IPS-18a (cell line): ENCODE measurements around the gene GAS2.

Experiments
- H3K27ac ChIP-seq: one replicate; pipeline ENCODE4 v1.5.1; 2013; ENCODE audit warnings: low read length
- H3K27me3 ChIP-seq: one replicate; pipeline ENCODE4 v1.6.1; 2013; ENCODE audit warnings: mild to moderate bottlenecking, low read length; ENCODE audit not compliant: control insufficient read depth, insufficient read depth
- H3K36me3 ChIP-seq: one replicate; pipeline ENCODE4 v1.6.1; 2013; ENCODE audit warnings: low read depth, low read length; ENCODE audit not compliant: control insufficient read depth
- H3K4me1 ChIP-seq: one replicate; pipeline ENCODE4 v1.6.1; 2013; ENCODE audit warnings: low read depth, low read length; ENCODE audit not compliant: control insufficient read depth
- H3K4me3 ChIP-seq: one replicate; pipeline ENCODE4 v1.5.1; 2013; ENCODE audit warnings: low read length
- H3K9ac ChIP-seq: one replicate; pipeline ENCODE4 v1.6.1; 2013; ENCODE audit warnings: mild to moderate bottlenecking, low read length, moderate library complexity
- H3K9me3 ChIP-seq: one replicate; pipeline ENCODE4 v1.6.1; 2013; ENCODE audit warnings: low read depth, low read length; ENCODE audit not compliant: control insufficient read depth

Gene GAS2

DNA sequence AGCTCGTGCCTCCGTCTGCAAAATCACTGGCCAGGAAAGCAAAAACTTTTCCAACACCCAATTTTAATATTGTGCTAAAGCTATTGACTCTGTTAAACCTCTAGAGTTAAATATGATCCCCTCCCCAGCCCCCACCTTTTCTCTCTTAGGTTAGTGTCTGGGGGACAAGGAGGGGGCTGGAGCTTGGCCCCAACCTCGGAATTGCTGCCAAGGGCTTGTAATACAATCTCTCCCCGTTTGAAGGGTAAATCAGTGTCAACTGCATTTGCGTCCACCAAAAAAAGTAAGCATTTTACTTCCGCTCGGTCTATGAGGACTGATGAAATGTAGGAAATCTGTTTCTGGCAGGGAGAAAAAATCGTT is at the start of gene GAS2:
GAS2 (plus strand) TSS at position 287 of the 363 bp plus-strand sequence. CDS start 8,259 bp downstream, outside the sequence.
- Histone ChIP-seq H3K9ac (peak within 1 kb of the TSS; percentile 54), H3K36me3 (no peaks in the 10 kb centered on the region), H3K4me1 (peaks cover 15% of the 10 kb centered on the region), H3K27ac (no peak within 1 kb of the TSS), H3K27me3 (peaks cover 24% of the 10 kb centered on the region), H3K4me3 (peak within 1 kb of the TSS; percentile 68), H3K9me3 (no peaks in the 10 kb centered on the region)

DNA sequence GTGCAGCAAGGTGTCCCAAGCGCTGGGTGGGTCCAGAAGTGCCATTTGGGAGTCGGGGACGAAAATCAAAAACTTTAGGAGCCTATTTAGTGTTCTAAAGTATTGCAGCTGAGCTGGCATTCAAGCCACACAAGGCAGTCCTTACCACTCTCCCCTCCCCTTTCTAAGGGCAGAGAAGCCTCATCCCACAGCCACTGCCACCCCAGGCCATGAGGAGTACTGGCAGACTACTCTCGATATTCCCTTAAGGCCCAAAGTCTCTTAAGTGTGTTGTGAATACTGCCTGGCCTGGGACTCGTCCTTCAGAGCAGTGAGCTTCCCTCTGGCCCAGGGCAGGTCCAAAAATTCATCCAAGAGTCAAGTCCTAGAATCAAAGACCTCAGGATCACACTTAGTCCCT is 48.5 kb upstream of the GAS2 start:
- no peak overlapping the region for H3K9ac ChIP-seq
- no peaks in the 10 kb centered on the region for H3K4me1 ChIP-seq
- H3K36me3 ChIP-seq: no peaks in the 10 kb centered on the region

DNA sequence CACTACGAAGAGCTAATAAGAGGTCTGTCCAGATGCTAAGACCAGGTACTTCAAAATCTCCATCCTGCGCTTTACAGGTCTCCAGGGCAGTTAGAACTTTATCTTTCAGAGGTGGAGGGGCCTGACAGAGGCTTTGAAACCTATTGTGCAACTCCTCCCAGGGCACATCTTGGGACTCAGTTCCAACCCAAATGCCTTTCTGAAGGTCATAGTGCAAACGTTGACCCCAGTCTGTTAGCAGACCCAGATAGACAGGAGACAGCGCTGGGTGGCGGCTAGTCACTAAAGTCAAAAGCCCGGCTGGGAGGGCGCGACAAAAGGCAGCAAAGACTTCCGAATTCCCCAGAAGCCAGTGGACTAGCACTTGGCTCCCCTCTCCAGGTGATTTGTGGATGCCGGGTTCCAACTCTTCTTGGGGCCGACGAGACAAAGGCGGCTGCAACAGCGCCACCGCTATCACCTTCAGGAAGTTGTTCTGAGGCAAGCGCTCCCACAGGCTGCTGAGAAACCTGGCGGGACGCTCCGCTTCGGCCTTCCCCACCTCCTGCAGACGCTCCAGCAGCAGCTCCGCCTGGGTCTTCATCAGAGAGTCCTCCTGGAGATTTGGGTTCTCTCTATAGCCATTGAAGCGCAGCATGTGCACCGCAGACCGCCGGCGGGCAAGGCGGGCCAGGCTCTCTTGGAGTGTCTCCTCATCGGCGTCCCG is 41.5 kb upstream of the GAS2 start:
- no peaks in the 10 kb centered on the region for H3K9me3 ChIP-seq
- no peaks in the 10 kb centered on the region for H3K27me3 ChIP-seq
- peak overlapping the region; percentile 95 for H3K4me3 ChIP-seq
- H3K36me3 ChIP-seq: no peaks in the 10 kb centered on the region
- H3K4me1 ChIP-seq: peaks cover 16% of the 10 kb centered on the region
- H3K9ac ChIP-seq: peak overlapping the region; percentile 99
- H3K27ac ChIP-seq: peak overlapping the region; percentile 97

More for the DNA sequence above, 48.5 kb upstream of the GAS2 start:
- Histone ChIP-seq H3K27ac (no peak overlapping the region), H3K9me3 (no peaks in the 10 kb centered on the region), H3K4me3 (no peak overlapping the region), H3K27me3 (no peaks in the 10 kb centered on the region)

DNA sequence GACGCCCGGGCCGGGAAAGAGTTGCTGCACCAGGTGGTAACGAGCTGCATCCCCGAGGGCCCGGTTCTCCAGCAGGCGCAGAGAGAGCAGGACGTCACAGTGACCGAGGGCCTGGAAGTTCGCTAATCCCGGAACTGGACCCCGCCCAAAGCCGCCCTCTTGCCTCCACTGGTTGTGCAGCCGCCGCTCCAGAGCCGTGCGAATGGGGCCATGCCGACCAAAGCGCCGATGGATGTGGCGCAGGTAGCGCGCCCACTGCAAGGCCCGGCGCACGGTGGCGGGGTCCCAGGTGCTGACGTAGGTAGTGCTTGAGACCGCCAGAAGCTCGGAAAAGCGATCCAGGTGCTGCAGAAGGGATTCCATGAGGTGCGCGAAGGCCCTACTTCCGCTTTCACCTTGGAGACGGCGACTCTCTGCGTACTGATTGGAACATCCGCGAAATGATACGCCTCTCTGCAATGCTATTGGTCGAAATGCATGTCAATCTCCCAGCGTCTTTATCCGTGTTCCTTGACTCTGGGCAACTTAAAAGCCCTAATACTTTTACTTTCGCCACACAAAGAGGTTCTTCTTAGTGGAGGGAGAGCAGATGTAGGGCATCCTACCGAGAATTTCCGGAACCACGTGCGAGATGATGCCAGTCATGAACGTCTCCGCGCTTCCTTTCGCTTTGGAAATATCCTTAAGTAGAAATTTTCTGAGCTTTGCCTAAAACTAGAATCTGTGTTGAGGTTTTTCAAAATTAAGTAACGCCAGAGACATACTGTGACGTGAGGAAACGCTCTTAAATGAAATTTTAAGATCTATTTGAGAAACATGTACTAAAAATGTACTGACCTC is 40.7 kb upstream of the GAS2 start, which contains the start of gene FANCF:
FANCF (minus strand) TSS at position 376 of the 840 bp plus-strand sequence; CDS start at position 363, 13 bp downstream.
- H3K9me3 ChIP-seq: no peaks in the 10 kb centered on the region
- peak within 1 kb of the TSS; percentile 99 for H3K9ac ChIP-seq
- no peaks in the 10 kb centered on the region for H3K27me3 ChIP-seq
- H3K4me3 ChIP-seq: peak within 1 kb of the TSS; percentile 95
- H3K27ac ChIP-seq: peak within 1 kb of the TSS; percentile 97
- H3K4me1 ChIP-seq: peaks cover 16% of the 10 kb centered on the region
- H3K36me3 ChIP-seq: no peaks in the 10 kb centered on the region

DNA sequence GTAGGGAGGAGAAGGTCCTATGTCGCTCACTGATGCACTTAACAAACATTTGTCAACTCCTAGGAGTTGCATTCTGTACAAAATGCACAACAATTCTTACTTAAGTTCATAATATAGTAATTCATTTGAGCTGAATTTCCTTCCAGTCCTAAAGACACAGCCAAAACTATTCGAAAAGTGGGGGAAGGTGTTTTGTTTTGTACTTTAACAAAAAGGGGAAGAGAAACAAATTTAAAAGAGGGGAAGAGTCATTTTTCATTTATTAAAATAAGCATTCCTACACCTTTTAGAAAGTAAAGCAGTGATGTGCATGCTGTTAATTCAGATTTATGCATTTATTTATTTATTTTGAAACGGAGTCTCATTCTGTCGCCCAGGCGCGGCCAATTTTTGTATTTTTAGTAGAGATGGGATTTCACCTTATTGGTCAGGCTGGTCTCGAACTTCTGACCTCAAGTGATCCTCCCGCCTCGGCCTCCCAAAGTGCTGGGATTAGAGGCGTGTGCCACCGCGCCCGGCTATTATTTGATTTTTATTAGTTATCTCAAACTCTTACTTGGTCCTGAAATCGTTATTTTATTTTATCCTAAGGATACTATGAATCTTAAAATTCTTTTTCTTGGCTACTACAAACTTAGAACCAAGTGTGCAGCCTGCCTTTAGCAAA is 39.7 kb upstream of the GAS2 start:
- Histone ChIP-seq H3K9me3 (no peaks in the 10 kb centered on the region), H3K4me1 (peaks cover 16% of the 10 kb centered on the region), H3K27me3 (no peaks in the 10 kb centered on the region), H3K36me3 (no peaks in the 10 kb centered on the region), H3K9ac (peak overlapping the region; percentile 99), H3K27ac (no peak overlapping the region), H3K4me3 (peak overlapping the region; percentile 95)

DNA sequence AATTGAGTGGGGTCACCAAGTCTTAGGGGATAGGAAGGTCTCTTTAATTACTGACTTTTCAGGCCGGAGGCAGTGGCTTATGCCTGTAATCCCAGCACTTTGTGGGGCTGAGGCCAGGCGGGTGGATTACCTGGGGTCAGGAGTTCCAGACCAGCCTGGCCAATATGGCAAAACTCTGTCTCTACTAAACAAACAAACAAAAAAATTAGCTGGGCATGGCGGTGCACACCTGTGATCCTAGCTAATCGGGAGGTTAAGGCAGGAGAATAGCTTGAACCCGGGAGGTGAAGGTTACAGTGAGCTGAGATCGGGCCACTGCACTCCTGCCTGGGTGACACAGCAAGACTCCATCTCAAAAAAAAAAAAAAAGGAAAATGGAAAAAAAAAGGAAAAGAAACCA is 39.0 kb upstream of the GAS2 start:
- Histone ChIP-seq H3K27ac (no peak overlapping the region), H3K36me3 (no peaks in the 10 kb centered on the region), H3K9ac (no peak overlapping the region), H3K4me3 (no peak overlapping the region), H3K27me3 (no peaks in the 10 kb centered on the region), H3K4me1 (peaks cover 16% of the 10 kb centered on the region), H3K9me3 (no peaks in the 10 kb centered on the region)

DNA sequence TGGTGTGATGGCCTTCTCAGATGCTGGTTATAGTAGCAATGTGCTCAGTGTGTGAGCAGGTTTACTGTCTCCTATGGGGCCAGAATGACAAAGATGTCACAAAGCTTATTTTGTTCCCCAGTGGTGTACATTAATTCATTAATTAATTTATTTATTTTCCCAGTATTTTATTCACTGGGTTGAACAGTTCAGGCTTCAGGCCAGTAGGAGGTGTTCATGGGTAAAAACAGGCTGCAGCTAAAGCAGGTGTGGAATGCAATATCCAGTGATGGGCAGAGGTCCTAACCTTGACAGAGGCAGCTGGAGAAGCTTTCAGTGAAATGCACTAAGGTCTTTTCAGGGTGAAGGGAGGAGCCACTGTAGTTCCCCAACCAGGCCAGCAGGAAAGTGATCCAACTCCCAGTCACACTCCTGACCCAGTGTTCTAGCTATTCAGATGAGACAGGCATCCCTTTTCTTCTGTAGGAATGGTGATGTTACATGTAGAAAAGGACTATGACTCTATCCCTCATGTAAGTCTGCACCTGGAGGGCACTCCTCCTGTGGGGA is 33.0 kb upstream of the GAS2 start:
- peaks cover 8% of the 10 kb centered on the region for H3K4me1 ChIP-seq
- H3K9me3 ChIP-seq: no peaks in the 10 kb centered on the region
- H3K27ac ChIP-seq: no peak overlapping the region
- no peak overlapping the region for H3K4me3 ChIP-seq
- no peaks in the 10 kb centered on the region for H3K27me3 ChIP-seq
- H3K36me3 ChIP-seq: no peaks in the 10 kb centered on the region
- no peak overlapping the region for H3K9ac ChIP-seq

DNA sequence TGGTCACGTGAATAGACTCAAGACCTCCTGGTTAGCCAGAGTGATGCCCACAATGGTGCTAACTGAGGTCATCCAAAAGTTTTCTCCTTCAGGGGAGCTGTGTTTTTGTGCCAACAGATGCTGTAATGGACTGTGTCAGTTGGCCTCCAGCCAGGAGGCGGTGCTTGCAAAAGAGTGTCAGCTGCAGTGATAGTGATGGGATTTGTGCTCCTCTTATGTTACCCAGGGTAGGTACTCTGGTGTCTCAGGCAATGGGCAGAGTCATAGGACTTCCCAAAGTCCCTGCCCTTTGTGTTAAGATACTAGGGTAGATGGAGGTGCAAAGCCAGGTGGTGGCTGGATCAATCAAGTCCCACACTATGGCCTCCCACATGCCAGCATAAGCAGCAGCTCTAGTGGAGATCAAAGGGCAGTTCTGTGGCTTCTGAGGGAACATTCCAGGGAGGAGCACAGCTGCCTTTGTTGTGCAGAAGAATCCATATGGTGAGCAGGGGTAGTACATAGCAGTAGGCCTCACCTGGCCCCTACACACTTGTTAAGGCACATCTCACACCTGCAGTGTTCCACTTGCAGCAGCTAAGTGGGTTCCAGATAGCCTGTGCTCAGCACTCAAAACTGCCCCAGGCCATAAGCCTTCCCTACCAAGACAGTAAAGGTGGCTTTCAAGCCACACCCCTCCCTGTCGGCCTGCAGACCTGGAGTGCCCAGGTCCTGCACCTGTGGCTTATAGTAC is 31.3 kb upstream of the GAS2 start:
- Histone ChIP-seq H3K27me3 (no peaks in the 10 kb centered on the region), H3K36me3 (no peaks in the 10 kb centered on the region), H3K27ac (no peak overlapping the region), H3K9ac (no peak overlapping the region), H3K4me1 (peaks cover 8% of the 10 kb centered on the region), H3K9me3 (no peaks in the 10 kb centered on the region), H3K4me3 (no peak overlapping the region)

DNA sequence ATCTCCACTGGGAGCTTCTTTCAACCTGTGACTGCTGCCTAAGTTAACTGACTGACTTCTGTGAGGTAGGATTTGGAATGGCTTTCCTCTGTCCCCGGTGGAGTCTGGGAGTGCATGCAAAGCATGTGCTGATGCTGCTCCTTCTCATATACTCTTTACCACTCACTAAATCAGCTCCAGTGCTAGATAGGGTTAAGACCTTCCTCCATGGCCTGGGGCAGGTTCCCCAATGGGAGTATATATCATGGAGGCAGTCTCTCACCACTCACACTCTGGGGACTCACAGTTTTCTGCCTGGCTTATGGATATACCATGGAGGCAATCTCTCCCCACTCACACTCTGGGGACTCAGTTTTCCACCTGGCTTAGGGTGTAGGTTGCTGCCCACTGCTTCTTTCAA is 30.7 kb upstream of the GAS2 start:
- no peak overlapping the region for H3K27ac ChIP-seq
- no peaks in the 10 kb centered on the region for H3K27me3 ChIP-seq
- no peaks in the 10 kb centered on the region for H3K9me3 ChIP-seq
- H3K9ac ChIP-seq: no peak overlapping the region
- H3K4me1 ChIP-seq: peaks cover 11% of the 10 kb centered on the region
- H3K36me3 ChIP-seq: no peaks in the 10 kb centered on the region
- no peak overlapping the region for H3K4me3 ChIP-seq

DNA sequence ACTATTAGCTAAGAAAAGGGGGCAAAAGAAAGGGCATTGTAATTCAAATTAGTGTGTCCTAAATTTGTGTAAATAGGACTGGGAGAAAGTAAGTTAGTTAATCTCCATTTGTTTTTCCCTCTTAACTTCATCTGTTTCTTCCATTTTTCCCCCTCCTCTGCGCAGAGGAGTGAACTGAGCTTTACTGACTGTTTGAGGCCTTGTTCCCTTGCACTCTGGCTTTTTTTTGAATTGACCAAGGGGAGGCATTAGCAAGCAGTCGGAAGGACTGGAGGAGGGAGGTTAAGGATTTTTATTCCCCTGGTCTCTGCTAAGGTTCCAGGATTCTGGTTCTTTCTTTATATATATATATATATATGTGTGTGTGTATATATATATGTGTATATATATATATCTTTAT is 25.5 kb upstream of the GAS2 start:
- Histone ChIP-seq H3K9ac (no peak overlapping the region), H3K27ac (no peak overlapping the region), H3K4me1 (peaks cover 13% of the 10 kb centered on the region), H3K9me3 (no peaks in the 10 kb centered on the region), H3K4me3 (no peak overlapping the region), H3K27me3 (no peaks in the 10 kb centered on the region), H3K36me3 (no peaks in the 10 kb centered on the region)

DNA sequence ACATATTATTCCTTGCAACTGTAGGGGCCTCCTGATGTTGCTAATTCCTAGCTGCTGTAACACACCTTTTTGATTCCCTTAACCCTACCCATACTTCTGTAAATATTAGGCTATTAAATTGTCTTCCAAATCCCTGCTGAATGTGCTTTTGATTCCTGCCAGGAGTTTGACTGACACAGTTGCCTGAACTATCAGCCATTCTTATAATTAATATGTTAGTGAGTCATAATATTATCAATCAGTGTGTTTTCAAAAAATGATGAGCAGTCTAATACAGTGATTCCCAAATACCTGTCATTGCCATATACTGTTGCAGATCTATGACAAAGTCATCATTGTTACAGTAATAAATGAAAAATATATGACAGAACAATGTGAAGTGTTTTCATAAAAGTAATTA is 24.9 kb upstream of the GAS2 start:
- Histone ChIP-seq H3K27ac (no peak overlapping the region), H3K27me3 (no peaks in the 10 kb centered on the region), H3K4me1 (peaks cover 6% of the 10 kb centered on the region), H3K9ac (no peak overlapping the region), H3K36me3 (no peaks in the 10 kb centered on the region), H3K9me3 (no peaks in the 10 kb centered on the region), H3K4me3 (no peak overlapping the region)
